Measurements from ENCODE around the gene NKPD1.

NKPD1 gene

GRCh38 chr19:45187421-45188100, 26.8 kb upstream of the NKPD1 start:
- Histone ChIP-seq H3K9ac (no peak overlapping the region; a peak in 1 of 22 replicates), H3K27ac (no peak overlapping the region)

DNA sequence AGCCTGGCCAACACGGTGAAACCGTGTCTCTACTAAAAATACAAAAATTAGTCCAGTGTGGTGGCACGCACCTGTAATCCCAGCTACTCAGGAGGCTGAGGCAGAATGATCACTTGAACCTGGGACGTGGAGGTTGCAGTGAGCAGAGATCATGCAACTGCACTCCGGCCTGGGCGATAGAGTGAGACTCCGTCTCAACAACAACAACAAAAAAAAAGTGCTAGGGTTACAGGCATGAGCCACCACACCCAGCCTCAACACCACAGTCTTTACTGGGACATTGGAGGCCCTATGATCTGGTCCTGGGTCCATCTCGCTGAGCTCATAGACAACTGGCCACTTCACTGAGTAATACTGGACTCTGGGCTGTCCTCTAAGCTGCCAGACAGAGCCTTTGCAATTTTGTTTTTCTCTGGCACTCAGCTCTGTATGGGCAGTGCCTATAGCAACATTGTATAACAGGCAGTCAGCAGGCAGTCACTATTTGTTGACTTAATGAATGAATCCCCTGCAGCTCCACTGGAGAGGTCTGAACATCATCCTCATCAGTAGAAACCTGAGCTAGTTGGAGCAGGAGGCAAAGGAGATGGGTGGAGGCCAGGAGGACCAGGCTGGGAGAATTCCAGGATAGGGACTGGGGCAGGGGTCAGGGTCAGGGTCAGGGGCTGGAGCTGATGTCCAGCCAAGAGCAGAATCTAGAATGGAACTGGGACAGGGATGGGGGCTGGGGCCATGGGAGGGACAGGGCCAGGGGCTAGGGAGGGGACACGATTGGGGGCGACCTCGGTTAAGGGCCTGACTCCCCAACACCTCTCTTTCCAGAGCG, 25.9 kb upstream of the NKPD1 start:
- H4K20me1 ChIP-seq, result peaks cover 0 to 39% (median 10%) of the 10 kb centered on the region in 11 experiments; a peak in 13 of 22 replicates

More at GRCh38 chr19:45187421-45188100, 26.8 kb upstream of the NKPD1 start:
- Histone ChIP-seq H3K4me2 (peak overlapping the region in 1 of 11 experiments; percentile 32; a peak in 1 of 22 replicates), H3K4me1 (peaks cover 16 to 32% (median 20%) of the 10 kb centered on the region in 10 experiments), H4K20me1 (peaks cover 0 to 33% (median 5%) of the 10 kb centered on the region in 11 experiments; a peak in 9 of 22 replicates), H3K36me3 (peaks cover 0 to 5% (median 0%) of the 10 kb centered on the region in 11 experiments; a peak in 1 of 22 replicates), H3K4me3 (no peak overlapping the region), H3K9me3 (replicated peaks in 1 of 11) (peaks cover 0 to 12% (median 0%) of the 10 kb centered on the region in 11 experiments; a peak in 1 of 22 replicates), H3K27me3 (no peaks in the 10 kb centered on the region)
- no peak for TF ChIP-seq Cebpa-rat (IDR thresholded peaks at IDR 0.05)

GRCh38 chr19:45184115-45184514, 23.3 kb upstream of the NKPD1 start:
- H3K36me3 ChIP-seq, result peaks cover 5 to 27% (median 10%) of the 10 kb centered on the region in 11 experiments; a peak in 16 of 22 replicates
- no peak for TF ChIP-seq Cebpa-rat (IDR thresholded peaks at IDR 0.05)

More for the DNA sequence above, 25.9 kb upstream of the NKPD1 start:
- H3K27ac ChIP-seq, result no peak overlapping the region
- no peak for TF ChIP-seq Cebpa-rat (IDR thresholded peaks at IDR 0.05)
- H3K4me1 ChIP-seq, result peaks cover 16 to 34% (median 23%) of the 10 kb centered on the region in 10 experiments
- H3K4me3 ChIP-seq, result no peak overlapping the region
- H3K27me3 ChIP-seq, result no peaks in the 10 kb centered on the region
- H3K9ac ChIP-seq, result no peak overlapping the region; a peak in 1 of 22 replicates
- H3K4me2 ChIP-seq, result peak overlapping the region in 1 of 11 experiments; percentile 32; a peak in 1 of 22 replicates
- peaks cover 0 to 13% (median 5%) of the 10 kb centered on the region in 11 experiments; a peak in 12 of 22 replicates for H3K36me3 ChIP-seq
- H3K9me3 ChIP-seq (replicated peaks in 1 of 11), result peaks cover 0 to 12% (median 0%) of the 10 kb centered on the region in 11 experiments; a peak in 1 of 22 replicates

DNA sequence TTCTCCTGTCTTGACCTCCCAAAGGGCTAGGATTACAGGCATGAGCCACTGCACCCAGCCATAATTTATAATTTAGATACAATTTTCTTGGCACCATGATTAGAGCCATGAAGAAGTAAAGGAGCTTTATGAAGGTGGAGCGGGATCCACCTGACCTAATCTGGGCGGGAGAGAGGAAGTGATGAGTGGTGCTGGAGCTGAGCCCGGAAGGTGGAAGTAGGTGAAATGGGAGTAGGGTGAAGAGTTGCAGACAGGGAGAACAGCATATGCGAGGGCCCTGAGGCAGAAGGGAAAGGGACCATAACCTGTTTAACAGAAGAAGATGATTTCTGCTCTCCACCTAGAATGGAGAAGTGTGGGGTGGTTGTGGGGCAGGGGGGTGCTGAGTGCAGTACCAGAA, 22.0 kb upstream of the NKPD1 start:
- no peak for TF ChIP-seq Cebpa-rat (IDR thresholded peaks at IDR 0.05)
- Histone ChIP-seq H3K9me3 (replicated peaks in 1 of 11) (no peaks in the 10 kb centered on the region), H3K9ac (no peak overlapping the region), H3K27me3 (no peaks in the 10 kb centered on the region), H3K36me3 (peaks cover 5 to 27% (median 10%) of the 10 kb centered on the region in 11 experiments; a peak in 16 of 22 replicates), H3K27ac (no peak overlapping the region), H3K4me2 (peak overlapping the region in 3 of 11 experiments; percentile 6 to 34 (median 7); a peak in 1 of 22 replicates), H3K4me3 (no peak overlapping the region), H4K20me1 (peaks cover 13 to 62% (median 36%) of the 10 kb centered on the region in 11 experiments; a peak in 18 of 22 replicates), H3K4me1 (peaks cover 39 to 55% (median 47%) of the 10 kb centered on the region in 10 experiments)

More at GRCh38 chr19:45184115-45184514, 23.3 kb upstream of the NKPD1 start:
- peaks cover 39 to 55% (median 47%) of the 10 kb centered on the region in 10 experiments for H3K4me1 ChIP-seq
- H3K4me2 ChIP-seq, result peak overlapping the region; percentile 19 to 69 (median 52); a peak in 21 of 22 replicates
- H3K9ac ChIP-seq, result no peak overlapping the region
- H3K9me3 ChIP-seq (replicated peaks in 1 of 11), result no peaks in the 10 kb centered on the region
- H4K20me1 ChIP-seq, result peaks cover 13 to 62% (median 36%) of the 10 kb centered on the region in 11 experiments; a peak in 18 of 22 replicates
- no peak overlapping the region for H3K27ac ChIP-seq
- no peaks in the 10 kb centered on the region for H3K27me3 ChIP-seq
- H3K4me3 ChIP-seq, result no peak overlapping the region

DNA sequence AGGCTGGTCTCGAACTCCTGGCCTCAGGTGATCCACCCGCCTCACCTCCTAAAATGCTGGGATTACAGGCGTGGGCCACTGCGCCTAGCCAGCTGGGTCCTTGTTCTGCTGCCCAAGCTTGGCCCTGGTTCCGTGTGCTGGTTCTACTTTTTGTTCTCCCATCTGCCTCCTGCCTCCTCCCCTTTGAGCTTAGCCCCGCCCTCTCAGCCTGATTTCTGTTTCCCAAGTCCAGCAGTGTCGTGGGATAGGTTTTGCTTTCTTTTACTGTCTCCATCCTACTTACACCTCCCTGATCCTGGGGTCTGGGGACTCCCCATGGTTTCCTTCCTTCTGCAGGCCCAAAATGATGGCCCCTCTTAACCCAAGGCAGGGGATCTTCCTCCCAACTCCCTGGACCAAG, 20.2 kb upstream of the NKPD1 start:
- Histone ChIP-seq H3K27me3 (no peaks in the 10 kb centered on the region), H3K9me3 (replicated peaks in 1 of 11) (no peaks in the 10 kb centered on the region), H3K4me1 (peaks cover 50 to 71% (median 61%) of the 10 kb centered on the region in 10 experiments), H3K9ac (peak overlapping the region in 10 of 11 experiments; percentile 43 to 92 (median 88); a peak in 20 of 22 replicates), H3K4me3 (peak overlapping the region in 8 of 10 experiments; percentile 1 to 98 (median 91); a peak in 8 of 20 replicates), H3K36me3 (peaks cover 5 to 27% (median 10%) of the 10 kb centered on the region in 11 experiments; a peak in 16 of 22 replicates), H3K27ac (peak overlapping the region in 1 of 11 experiments; percentile 84; a peak in 2 of 22 replicates), H3K4me2 (peak overlapping the region; percentile 96 to 100 (median 98)), H4K20me1 (peaks cover 13 to 60% (median 36%) of the 10 kb centered on the region in 11 experiments; a peak in 18 of 22 replicates)
- TF ChIP-seq Cebpa-rat (IDR thresholded peaks at IDR 0.05), result no peak

DNA sequence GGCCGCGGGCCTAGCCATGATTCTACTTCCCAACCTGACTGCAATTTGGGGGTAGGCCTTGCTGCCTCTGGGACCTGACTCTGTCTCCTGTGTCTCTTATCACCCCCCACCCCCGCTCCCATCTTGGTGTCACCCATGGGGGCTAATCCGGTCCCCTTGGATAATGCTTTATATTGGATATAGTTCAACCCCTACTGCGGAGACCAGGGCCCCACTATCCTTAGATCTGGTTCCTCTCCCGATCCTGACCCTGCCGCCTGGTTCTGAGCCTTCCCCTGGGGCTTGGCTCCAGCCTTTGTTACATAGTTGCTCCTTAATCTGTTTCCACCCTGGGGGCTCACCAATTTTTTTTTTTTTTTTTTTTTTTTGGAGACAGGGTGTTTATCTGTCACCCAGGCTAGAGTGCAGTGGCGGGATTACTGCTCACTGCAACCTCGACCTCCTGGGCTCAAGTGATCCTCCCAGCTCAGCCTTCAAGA, 19.1 kb upstream of the NKPD1 start:
- Histone ChIP-seq H3K9ac (peak overlapping the region; percentile 83 to 92 (median 88)), H3K9me3 (replicated peaks in 1 of 11) (no peaks in the 10 kb centered on the region), H3K27me3 (no peaks in the 10 kb centered on the region), H3K36me3 (peaks cover 5 to 27% (median 10%) of the 10 kb centered on the region in 11 experiments; a peak in 16 of 22 replicates), H3K4me2 (peak overlapping the region; percentile 96 to 100 (median 98)), H4K20me1 (peaks cover 13 to 50% (median 34%) of the 10 kb centered on the region in 11 experiments; a peak in 18 of 22 replicates), H3K4me1 (peaks cover 47 to 70% (median 58%) of the 10 kb centered on the region in 10 experiments), H3K27ac (peak overlapping the region; percentile 76 to 88 (median 84)), H3K4me3 (peak overlapping the region; percentile 83 to 98 (median 90))
- TF ChIP-seq Cebpa-rat (IDR thresholded peaks at IDR 0.05), result no peak

DNA sequence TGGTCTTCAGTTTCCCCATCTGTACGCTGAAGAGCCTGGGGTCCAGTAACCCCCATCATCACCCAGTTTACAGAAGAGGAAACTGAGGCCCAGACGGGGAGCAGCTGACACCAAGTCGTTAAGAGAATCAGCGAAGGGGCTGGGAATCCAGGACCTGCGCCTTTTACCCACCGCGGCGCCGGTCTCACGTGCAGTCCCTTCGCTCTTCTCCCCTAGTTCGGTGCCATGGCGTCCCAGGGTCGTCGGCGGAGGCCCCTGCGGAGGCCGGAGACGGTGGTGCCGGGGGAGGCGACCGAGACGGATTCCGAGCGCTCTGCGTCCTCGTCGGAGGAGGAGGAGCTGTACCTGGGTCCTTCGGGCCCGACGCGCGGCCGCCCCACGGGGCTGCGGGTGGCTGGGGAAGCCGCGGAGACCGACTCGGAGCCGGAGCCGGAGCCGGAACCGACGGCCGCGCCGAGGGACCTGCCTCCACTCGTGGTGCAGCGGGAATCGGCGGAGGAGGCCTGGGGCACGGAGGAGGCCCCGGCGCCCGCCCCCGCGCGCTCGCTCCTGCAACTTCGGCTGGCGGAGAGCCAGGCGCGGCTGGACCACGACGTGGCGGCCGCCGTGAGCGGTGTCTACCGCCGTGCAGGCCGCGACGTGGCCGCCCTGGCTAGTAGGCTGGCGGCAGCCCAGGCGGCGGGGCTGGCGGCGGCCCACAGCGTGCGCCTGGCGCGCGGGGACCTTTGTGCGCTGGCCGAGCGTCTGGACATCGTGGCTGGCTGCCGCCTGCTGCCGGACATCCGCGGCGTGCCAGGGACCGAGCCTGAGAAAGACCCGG, 18.5 kb upstream of the NKPD1 start:
- Histone ChIP-seq H3K4me2 (peak overlapping the region; percentile 96 to 100 (median 98)), H3K27me3 (no peaks in the 10 kb centered on the region), H3K27ac (peak overlapping the region; percentile 76 to 88 (median 84)), H4K20me1 (peaks cover 13 to 48% (median 34%) of the 10 kb centered on the region in 11 experiments; a peak in 18 of 22 replicates), H3K4me3 (peak overlapping the region; percentile 83 to 98 (median 90)), H3K4me1 (peaks cover 45 to 69% (median 56%) of the 10 kb centered on the region in 10 experiments), H3K9ac (peak overlapping the region; percentile 83 to 92 (median 88)), H3K9me3 (replicated peaks in 1 of 11) (no peaks in the 10 kb centered on the region), H3K36me3 (peaks cover 5 to 27% (median 10%) of the 10 kb centered on the region in 11 experiments; a peak in 16 of 22 replicates)
- TF ChIP-seq Cebpa-rat (IDR thresholded peaks at IDR 0.05), result no peak

Data from BLaER1 treated with 17β-estradiol and CSF1 and Interleukin-3, amounts not matched to agents 10 nM and 100 nM (cell line).